ENCODE results near the gene CABP7.

The CABP7 gene

DNA sequence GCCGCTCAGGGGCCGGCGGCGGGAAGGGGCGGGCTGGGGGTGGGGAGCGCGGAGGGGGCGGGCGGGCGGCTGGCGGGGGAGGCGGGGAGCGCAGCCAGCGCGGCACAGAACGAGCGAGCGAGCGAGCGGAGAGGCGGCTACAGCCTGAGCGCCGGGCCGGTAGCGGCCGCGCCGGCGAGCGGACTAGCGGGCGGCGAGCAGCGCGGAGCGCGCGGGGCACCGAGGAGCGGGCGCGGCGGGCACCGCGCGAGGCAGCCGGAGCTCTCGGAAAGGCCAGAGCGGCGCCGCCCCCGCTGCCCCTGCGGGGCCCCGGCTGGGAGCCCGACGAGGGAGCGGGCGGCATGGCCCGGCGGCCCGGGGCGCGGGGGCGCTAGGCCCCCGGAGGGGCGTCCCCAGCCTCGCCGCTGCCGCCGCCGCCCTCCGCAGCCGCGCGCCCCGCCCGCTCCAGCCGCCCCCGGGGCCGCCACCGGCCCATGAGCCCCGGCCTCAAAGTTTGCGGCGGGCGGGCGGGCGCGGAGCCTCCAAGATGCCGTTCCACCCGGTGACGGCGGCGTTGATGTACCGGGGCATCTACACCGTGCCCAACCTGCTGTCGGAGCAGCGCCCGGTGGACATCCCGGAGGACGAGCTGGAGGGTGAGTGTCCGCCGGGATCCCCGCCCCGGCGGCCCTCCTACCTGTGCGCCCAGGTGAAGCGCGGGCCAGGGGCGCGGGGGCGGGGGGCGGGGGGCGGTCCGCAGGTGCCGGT lies at the start of gene CABP7:
Gene CABP7, plus strand, starts transcription at position 105 of the 747 bp plus-strand sequence. Its CDS starts 422 bp downstream, at position 527.
- DNase-seq, result no peak

DNA sequence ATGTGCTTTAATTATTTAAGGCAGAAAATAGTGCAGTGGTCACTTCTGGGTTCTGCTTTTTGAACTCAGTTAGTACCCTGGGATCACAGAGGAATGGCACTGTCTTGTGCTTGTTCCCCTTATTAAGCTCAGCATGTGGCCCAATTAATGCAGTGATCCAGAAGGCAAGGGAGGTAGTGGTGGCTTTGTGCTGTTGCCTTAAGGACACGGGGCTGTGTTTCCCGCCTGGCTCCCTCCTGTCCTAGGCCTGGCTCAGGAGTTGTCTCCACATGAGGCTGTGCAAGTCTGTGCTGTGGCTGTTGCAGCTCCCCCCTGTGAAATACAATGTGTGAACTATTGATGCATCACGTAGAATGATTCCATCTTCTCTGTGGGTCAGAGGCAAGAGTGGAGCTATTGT lies 49.2 kb upstream of the CABP7 start:
- no peak for DNase-seq

DNA sequence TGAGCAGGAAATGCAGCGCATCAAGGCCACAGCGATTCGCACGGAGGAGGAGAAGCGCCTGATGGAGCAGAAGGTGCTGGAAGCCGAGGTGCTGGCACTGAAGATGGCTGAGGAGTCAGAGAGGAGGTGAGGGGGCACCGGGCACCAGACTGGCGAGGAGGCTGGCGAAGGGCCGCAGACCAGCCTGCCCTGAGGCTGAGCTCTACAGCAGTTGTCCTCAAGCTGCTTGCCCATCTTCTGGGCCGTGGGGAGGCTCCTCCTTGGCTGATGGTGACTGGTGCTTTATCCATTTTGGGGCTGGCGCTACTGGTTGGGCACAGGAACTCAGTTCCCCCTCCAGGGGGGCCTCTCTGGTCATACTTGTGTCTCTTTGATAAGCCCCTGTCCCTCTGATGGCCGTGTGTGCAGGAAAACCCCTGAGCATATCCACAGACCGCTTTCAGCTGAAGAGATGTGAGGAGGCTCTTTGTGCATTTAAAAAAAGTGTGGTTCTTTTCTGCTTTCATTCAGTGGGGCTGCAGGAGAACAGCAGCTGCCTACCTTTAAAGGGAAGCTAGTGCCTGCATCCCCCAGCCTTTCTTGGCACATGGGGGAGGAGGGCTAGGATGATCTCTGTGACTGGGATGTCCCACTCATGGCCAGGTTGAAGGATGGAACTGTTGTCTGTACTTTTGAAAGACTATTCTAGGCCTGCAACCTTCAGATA lies 46.3 kb upstream of the CABP7 start:
- no peak for DNase-seq

DNA sequence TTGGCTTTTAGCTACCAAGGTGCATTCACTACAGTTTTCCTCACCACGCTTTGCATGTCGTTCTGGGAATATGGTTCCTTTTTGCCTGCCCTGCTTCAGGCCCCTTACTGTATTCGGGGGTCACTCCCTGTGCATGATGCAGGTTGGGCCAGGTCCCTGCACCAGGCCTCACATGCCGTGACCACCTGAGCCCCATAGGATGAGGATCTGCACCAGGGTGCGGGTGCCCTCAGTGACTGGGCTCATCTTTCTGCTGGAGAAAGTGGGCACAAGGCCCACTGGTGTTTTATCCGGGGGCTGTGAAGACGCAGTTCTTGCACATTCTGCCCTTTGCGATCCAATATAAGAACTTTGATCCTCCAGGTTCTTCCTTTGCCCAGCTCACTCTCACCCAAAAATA lies 45.7 kb upstream of the CABP7 start:
- no peak for DNase-seq

DNA sequence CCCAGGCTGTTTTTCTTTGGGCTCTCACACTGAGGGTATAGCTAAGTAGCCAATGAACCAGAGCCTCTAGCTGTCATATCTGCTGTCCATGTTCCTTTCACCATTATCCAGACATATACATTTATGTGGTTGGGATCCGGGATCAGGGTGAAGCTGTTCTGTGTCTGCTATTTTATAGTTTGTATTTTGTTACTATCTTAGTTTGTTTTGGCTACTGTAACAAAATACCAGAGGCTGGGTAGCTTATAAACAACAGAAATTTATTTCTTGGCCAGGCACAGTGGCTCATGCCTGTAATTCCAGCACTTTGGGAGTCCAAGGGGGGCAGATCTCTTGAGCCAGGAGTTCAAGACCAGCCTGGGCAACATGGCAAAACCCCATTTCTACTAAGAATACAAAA lies 40.5 kb upstream of the CABP7 start:
- no peak for DNase-seq

DNA sequence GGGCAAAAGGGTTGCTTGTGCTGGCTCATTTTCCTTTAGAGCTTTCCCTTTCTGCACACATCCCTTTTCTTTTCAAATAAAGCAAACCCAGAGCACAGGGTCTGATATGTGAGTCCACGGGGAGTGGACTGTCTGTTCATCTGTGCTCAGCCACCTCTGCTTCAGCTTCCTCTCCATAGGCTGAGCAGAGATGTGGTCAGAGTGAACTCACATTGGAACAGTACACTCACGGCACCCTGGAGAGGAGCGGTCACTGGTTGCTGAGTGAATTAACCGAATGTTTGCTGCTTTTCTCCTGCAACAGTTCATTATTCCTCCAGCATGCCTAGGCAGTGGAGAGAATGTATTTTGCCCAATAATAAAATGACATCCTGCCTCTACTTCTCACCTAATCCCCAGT lies 36.3 kb upstream of the CABP7 start:
- DNase-seq, result no peak

DNA sequence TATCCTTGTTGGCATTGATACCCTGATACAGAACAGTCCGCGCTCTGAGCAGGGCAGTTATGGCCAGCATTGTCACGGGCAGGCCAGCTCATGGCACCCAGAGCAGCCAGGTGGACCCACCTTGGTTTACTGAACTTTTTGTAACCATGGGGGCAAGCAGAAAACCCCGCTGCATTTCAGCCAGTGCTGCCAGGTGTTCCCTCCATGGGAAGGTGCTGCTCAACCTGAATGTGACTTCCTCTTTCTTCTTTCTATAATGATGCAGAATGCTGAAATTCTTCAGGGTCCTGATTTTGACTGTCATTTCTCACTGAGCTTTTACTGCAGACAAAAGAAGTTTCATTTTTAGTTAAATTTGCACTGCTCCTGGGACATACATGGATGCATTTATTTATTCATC lies 35.6 kb upstream of the CABP7 start:
- no peak for DNase-seq

DNA sequence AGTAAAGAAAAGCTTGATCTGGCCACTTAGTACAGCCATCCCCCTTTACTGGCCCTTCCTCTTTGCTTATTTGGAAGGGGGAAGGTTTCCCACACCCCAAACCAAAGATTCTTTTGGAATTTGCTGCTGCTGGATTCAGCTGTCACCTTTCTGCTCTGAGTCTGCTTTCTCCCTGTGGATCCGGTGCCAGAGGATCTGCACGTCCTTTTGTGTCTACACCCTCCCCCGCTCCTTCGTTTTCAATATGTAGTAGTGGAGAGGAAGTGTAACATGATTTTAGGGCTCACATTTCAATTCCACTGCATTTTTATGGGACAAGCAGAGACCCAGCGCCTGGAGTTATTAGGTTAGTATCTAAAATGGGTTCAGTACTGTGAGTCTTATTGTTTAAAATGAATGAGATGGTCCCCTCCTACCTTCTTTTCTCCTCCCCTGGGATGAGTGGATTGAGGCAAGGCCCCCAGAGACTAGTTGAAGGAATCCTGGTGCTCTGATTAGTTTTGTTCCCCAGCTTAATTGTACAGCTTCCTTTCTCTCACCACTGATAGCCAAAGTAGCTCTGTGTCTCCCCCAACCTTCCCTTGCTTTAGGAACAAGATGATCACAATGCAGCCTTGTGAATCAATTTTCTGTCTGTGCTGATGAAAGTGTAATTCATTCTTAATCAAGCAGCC lies 30.5 kb upstream of the CABP7 start:
- DNase-seq, result no peak

DNA sequence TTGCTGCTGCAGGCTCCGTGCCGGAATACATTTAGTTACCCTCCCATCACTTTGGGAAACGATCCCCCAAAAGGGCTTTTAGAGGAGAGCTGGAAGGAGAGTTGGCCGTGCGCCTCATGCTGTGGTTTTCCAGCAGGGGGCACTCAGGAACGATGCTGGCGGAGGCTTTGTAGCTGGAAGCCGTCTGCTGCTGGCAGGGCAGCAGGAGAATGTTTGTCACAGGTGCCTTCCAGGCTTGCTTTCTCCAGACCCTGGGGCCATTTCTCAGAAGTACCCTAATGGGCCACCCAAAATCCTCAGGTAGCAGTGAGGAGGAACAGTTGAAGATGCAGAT lies 30.0 kb upstream of the CABP7 start:
- DNase-seq, result peak; percentile 56 to 71

DNA sequence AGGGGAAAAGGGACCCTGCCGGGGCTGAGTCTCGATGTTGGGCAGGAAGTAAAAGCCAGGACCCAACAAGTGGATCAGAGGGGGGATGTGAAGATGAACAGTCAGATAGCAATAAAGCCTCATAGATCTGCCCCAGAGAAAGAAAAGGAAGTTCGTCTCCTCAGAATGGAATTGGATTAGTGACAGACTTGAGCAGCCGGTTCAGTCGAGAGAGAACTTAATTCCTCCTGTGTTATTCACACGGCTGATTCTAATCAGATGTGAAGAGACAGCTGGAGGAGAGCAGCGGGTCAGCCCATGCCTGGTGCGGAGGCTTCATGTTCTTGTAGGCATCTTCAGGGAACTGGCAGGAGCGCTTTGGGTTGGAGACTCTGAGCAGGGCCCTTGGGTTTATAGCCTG lies 29.3 kb upstream of the CABP7 start:
- no peak for DNase-seq

DNA sequence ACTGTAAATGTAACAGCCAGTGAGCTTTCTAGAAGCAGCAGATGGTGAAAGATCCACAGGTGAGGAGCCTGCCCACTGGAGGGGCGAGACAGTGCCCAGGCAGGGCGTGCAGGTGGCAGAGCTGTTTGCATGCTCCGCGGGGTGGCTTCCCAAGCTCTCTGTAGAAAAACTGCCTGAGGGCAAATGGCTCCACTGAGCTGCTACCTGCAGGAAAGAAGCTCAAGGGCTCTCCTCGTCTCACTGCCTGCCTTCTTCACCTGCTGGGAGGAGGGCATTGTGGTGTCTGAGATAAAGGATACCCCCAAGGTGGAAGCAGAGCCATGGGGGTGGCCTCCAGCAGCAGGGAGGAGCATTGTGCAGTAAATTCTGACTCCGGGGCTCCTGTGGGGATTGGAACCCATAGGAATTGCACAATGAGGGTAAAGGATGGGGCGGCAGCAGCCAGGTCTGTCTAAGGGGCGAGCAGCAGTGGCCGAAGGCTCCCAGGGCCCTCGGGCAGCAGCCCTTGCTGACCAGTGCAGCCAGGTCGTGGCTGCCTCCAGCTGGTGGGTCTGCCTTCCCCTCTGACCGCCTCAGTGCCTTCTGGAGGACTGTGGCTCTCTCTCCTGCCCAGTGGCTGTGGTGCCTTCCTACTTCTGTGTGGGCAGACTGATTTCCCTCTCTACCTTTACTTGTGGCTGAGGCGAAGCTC lies 28.0 kb upstream of the CABP7 start:
- no peak for DNase-seq

DNA sequence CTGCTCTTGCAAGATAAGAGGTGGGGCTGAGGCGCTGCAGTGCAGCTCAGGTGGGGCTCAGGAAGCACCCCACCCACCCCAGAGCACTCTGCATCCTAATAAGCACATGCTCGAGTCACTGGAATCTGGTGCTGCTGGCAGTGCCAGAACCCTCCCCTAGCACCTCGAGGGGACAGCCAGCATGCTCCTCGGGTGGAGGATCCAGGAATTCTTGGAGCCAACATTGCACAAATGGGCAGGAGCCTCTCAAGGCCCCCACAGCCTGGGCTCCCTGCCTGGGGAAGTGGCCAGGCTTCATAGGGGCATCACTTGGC lies 27.5 kb upstream of the CABP7 start:
- DNase-seq, result no peak

DNA sequence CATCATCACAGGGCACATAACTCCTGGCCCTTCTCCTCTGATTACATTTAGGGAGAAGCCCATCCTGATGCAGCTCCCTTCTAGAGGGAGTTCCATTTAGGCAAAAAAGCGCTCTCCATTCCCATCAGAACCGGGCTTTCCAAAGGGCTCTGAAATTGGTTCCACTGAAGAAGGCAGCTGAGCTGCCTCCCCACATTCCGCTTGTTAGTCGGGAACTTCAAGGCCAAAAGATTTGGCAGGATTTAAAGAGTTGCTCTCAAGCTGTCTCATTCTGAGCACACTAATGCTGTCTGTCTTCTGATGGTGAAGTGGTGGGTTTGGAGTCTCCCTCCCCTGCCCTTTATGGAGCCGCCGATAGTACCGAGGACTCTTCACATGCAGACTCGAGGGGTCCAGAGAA lies 26.6 kb upstream of the CABP7 start:
- no peak for DNase-seq

DNA sequence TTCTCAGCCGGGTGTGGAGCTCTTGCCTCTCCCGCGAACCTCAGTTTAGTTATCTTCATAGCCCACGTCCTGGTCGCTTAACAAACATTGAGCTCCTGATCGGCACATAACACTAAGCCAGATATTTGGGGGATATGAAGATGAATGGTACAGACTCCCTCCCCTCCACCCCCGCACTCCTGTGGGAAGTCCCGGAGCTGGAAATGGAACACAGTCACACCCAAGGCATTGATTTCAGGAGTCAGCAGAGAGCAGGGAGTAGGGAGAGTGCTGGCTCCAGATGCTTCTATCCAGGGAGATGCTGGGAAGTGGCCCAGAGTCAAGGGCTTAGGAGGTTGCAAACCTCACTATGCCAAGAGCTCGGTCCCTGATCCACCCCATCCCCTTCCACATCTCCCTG lies 26.1 kb upstream of the CABP7 start:
- no peak for DNase-seq

DNA sequence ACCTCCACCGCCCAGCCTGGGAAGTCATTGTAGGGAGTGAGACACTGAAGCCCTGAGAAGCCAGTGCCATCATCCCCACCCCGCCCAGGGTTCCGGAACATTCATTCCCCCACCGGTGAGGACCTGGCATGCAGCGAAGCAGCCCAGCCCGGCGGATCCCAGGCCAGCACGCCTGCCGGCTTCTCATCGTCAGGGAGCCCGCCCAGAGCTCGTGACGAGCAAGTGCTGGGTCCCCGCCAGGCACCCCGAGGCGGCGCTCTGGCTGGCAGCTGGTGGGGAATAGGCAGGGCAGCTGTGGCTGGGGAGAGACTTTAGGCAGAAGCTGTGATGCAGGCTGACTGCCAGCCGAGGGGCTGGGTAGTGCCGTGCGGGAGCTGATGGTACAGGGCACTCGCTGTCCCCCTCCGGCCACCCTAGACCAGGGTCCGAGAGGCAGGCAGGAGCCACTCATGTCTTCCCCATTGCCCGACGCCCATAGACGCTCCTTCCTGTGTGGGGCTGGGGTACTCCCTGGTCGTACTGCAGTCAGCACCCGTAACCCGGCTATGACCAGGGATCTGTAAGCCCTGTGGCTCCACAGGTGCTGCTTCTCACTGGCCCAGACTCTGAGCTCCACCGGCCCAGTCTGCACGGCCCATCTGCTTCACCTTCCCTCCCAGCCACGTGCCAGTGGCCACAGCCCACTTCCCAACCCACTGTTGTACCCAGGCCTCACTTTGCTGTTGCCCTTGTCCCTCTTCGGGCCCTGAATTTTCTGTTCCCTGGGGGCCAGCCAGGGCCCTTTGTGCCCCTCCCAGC lies 24.5 kb upstream of the CABP7 start:
- peak in 1 of 2 donors; percentile 68 for DNase-seq

DNA sequence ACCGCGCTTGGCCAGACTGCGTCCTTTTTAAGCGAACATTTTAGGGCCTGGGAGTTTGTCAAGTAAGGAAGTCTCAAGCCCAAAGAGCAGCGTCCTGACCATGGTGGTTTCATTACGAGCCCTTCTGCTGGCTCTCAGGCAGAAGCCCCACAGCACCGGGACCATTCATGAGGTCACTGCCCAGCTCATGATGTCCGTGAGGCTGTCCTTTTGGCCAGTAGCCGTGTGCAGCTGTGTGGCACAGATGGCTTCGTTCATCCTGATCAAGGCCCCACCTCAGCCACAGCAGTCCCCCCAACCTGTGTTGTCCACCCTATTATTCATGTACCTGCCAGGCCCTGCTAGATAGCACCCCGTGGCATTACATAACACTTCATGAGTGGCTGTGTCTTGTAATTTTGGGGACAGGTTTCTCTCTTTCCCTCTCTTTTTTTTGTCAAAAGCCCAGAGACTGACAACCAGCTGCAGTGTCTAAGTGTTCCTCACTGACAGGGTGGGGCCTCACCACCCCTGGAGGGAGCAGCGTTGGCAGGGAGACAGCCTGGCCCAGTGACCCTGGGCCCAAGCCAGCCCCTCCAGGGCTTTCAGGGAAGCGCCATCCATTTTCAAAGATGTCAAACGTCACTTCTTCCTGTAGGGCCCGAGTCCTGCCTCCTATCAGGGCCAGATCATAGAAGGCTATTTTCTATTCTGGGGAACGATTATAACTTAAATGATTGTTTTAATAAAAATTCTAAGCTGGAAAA lies 21.8 kb upstream of the CABP7 start:
- DNase-seq, result no peak

DNA sequence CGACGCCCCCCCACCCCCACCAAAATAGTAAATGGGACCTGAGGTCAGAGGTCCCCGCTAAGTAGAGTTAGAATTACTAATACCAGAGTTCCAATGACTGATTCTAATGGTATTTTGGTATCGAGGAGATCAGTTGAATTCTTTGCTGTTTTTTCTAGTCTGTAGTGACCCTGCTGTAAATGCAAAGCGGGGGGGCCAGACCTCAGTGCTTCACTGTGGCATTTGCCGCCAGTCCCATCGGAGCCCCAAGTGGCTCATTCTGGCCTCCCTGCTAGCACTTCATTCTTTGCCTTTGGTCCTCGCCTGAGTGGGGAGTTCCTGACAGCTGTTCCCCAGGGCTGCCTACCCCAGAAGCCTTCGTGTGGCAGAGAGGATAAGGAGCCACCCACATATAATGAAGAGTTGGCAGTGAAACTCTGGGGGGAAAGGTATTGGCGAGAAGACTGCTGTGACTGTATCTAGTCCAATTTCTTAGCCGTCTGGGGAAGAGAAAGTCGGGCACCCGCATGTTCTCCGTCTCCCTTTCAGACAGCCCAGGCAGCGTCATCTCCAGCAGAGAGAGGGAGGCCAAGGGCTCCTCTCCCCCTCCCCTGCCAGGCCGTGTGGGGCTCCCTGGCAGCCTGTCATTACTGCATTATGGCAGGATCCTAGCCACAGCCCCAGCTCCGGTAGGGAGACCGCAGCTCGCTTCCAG lies 19.4 kb upstream of the CABP7 start:
- DNase-seq, result no peak

DNA sequence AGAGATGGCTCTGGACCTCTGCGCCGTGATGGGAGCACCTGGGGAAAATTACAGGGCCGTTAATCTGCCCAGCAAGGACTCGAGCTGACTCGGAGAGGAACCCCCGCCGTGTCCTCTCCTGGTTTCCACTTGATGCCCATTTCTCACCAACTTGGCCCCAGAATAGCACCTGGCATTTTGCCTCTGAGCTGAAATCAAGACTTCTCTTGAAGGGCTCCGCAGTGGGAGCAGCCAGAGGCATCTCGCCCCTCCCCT lies 19.0 kb upstream of the CABP7 start:
- no peak for DNase-seq

DNA sequence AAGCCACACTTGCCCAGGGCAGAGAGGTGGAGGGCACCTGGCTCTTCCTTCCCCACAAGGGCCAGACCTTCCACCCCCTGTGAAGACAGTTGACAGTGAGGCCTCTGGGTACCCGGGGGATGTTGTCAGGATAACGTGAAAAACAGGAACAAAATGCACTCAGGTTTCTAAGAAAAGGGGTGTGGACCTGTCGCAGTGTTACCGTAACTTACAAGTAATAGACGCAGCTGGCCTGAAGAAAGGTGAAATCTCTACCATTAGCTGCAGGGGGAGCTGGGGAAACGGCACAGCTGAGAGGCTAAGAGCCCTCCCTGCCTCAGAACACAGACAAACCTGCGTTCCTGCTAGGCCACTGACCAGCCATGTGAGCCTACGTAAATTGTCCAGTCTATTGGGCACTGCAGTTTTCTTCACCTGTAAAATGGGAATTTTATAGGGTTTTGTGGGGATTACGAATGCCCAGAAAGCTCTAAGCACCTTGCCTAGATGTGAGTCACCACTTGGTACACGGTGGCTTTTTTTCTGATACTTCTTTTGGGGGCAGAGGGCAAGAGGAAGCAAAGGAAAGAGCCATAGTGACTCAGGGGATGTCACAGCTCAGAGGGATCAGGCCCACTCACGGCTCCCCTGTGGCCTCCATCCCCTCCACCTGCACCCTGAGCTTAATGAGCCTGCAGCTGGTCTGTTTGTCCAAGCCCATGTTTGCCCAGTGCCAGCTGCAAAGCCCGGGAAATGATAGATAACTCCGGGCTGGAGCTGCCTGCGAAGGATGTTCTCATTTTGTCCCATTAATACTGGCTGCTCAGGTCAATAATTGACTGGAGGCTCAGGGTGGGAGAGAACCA lies 18.4 kb upstream of the CABP7 start:
- DNase-seq, result no peak

DNA sequence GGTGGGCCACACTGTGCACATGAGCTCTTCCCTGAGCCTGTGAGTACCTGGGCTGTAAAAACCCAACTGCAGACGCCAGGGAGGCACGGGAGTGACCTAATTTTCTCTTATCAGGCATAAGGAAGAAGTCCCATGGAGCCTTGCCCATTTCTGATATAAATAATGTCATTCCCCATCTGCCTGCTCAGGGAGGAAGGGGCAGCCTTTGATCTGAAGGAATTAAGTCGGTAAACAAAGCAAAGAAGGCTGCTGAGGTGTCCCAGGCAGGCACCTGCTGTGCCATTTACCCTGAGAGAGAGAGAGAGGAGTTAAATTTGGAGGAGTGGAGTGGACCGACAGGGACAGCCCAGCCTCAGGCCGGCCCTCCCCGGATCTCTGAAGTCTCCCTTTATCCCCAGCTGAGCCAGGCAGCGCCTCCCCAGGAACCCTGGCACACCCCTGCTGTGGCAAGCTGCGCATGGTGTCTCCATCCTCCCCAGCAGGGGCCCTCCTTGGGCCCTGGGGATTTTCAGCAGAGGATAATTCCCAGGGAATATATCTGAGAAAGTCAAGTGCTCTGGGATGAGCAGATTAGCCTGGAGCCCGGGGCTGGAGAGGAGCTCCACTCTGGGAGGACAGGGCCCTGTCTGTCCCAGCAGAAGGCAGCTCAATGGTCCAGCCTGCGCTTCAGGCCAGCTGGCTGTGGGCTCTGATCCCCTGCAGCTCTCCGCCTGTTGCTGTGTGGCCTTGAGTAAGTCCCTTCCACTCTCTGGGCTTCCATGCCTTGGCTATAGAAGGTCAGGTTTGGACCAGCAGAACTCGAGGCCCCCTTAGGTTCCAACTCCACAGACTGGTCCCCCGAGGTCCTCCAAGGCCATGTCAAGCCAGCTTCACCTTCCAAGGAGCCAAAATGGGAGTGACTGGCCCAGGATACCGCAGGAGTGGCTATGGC lies 17.5 kb upstream of the CABP7 start:
- peak in 1 of 2 donors; percentile 16 for DNase-seq
